ENCODE data around the gene TES.

DNA sequence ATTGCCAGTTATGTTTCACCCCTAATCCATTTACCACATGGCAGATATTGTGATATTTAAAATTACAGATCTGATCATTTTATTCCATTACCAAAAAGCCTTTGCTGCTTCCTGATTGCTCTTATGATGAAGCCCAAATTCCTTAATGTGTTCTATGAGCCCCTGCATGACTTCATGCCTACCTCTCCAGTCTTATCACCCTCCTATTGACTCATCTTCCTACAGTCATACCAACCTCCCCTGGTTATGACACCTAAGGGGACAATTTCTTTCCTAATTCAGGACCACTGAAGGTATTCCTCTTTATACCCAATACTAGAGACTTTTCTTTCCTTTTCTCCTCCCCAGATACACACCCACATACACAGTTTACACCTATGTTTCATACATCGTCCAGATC is 36.0 kb downstream of the TES start:
- TF ChIP-seq, protein P1, sequence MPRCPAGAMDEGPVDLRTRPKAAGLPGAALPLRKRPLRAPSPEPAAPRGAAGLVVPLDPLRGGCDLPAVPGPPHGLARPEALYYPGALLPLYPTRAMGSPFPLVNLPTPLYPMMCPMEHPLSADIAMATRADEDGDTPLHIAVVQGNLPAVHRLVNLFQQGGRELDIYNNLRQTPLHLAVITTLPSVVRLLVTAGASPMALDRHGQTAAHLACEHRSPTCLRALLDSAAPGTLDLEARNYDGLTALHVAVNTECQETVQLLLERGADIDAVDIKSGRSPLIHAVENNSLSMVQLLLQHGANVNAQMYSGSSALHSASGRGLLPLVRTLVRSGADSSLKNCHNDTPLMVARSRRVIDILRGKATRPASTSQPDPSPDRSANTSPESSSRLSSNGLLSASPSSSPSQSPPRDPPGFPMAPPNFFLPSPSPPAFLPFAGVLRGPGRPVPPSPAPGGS (CRISPR knock-in tag; IDR thresholded peaks at IDR 0.05) = no peak
- no peak for TF ChIP-seq CHD2 (IDR thresholded peaks at IDR 0.05; ENCODE audit: low read depth, low read length)
- no peak for TF ChIP-seq ZNF614 (CRISPR knock-in tag; IDR thresholded peaks at IDR 0.05; ENCODE audit: borderline replicate concordance)
- TF ChIP-seq, protein P2, sequence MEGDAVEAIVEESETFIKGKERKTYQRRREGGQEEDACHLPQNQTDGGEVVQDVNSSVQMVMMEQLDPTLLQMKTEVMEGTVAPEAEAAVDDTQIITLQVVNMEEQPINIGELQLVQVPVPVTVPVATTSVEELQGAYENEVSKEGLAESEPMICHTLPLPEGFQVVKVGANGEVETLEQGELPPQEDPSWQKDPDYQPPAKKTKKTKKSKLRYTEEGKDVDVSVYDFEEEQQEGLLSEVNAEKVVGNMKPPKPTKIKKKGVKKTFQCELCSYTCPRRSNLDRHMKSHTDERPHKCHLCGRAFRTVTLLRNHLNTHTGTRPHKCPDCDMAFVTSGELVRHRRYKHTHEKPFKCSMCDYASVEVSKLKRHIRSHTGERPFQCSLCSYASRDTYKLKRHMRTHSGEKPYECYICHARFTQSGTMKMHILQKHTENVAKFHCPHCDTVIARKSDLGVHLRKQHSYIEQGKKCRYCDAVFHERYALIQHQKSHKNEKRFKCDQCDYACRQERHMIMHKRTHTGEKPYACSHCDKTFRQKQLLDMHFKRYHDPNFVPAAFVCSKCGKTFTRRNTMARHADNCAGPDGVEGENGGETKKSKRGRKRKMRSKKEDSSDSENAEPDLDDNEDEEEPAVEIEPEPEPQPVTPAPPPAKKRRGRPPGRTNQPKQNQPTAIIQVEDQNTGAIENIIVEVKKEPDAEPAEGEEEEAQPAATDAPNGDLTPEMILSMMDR (CRISPR knock-in tag; IDR thresholded peaks at IDR 0.05) = no peak

Measured in HepG2 (cell line).